NCI-H345 treated with DMSO at 0.1 percent for 48 hours (cell line): ENCODE measurements around the gene SEC14L5.

Experiments
- DNase-seq: peaks from one replicate; lab custom pipeline; 2025; ENCODE audit not compliant: unreplicated experiment; lab: John Stamatoyannopoulos, UW

SEC14L5 gene

DNA sequence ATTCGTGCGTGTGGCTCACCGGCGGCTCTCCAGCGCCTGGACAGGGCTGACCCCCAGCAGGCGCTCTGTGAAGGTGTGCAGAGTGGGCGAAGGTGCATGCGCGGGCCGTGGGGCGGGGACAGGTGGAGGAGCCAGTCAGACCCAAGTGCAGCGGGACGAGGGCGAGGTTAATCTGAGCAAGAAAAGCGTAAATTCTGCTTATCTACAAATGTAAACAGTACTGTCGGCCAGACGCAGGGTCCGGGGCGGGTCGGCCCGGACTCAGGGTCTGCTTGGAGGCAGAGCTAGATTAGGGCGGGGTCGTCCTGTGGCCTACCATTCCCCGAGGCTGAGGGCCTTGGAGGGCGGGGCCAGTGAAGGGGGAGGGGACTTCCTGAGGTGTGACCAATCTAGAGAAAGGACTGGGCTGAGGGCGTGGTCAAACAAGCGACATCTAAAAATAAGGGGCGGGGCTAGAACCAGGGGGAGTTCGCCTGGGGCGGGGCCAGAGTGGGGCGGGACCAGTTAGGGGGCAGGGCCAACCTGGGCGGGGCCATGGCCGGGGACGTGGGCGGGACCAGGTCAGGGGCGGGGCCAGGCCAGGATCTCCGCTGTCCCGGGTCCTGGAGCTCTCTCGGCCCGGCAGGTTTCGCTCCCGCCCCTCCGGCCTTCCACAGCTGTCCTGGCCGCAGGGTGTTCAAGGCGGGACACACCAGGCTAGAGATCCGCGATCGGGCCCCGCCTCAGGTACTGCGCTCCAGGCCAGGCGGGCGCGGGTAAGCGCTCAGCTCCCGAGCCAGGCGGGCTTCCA lies at the start of gene SEC14L5:
TSS of gene SEC14L5 (plus strand) at position 611 of the 790 bp plus-strand sequence. CDS start 994 bp downstream, outside the sequence.
- peak; percentile 96 for DNase-seq

DNA sequence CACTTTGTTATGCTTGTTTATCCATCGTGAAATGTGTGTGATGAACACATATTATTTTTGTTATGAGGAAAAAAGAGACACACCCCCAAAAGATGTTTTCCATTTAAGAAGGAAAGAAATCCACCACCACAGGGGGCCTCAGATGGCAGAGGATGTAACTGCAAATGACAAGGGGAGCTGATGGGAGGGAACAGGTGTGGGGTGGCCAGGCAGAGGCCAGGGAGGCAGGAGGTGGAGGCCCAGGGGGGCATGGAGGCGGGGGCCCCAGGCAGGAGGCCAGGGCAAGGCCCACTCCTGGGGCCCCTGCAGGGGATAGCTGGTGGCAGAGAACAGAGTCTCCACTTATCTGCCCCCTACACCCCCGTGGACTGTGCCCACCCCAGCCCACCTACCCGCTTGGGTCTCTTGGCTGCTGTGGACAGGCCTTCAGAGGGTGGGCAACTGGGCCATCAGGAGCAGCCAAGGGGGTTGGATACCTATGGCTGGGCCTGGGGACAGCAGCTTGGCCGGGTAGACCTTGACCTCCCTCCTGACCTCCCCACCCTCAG lies 49.2 kb upstream of the SEC14L5 start:
- no peak for DNase-seq

DNA sequence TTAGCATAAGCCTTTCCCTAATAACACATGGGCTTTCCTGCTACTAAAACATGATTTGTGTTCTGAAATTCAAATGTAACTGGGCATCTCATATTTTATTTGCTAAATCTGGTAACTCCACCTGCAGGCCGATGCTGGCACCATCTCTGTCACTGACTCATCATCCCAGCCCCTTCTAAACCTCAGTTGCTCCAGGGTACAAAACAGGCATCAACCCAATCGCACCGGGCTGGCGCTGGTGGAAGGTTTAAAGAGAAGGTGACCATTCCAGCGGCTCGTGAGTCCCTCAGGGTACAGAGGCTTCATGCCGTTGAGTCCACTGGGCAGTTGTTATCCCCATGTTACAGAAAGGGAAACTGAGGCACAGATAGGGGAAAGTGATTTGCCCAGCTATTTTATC lies 48.3 kb upstream of the SEC14L5 start:
- no peak for DNase-seq

DNA sequence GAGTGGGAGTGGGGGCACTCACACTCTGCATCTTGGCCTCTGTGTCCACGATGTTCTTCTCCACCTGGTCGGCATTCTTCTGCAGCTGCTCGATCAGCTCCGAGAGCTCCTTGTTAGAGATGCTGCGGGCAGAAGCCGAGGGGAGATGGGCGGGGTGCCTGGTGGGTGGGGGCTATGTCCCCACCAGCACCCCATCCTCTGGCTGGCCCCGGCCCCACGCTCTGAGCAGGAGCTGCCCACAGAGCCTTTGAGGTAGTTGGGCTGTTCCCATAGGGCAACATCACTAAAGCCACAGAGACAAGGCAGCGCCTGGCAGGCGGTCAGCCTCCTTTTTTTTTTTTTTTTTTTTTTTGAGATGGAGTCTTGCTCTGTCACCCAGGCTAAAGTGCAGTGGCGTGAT lies 47.3 kb upstream of the SEC14L5 start:
- DNase-seq: no peak

DNA sequence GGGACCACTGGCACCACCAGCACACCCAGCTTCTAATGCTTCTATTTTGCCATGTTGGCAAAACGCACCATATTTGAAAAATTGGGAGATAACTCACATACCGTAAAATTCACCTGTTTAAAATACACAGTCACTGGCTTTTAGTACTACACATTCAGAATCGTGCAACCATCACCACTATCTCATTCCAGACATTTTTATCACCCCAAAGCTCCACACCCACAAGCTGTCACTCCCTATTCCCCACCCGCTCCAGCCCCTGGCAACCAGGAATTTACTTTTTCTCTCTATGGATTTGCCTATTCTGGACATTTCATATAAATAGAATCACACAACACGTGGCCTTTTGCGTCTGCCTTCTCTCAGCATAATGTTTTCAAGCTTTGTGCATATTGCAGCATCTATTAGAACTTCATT lies 46.2 kb upstream of the SEC14L5 start:
- DNase-seq: no peak

DNA sequence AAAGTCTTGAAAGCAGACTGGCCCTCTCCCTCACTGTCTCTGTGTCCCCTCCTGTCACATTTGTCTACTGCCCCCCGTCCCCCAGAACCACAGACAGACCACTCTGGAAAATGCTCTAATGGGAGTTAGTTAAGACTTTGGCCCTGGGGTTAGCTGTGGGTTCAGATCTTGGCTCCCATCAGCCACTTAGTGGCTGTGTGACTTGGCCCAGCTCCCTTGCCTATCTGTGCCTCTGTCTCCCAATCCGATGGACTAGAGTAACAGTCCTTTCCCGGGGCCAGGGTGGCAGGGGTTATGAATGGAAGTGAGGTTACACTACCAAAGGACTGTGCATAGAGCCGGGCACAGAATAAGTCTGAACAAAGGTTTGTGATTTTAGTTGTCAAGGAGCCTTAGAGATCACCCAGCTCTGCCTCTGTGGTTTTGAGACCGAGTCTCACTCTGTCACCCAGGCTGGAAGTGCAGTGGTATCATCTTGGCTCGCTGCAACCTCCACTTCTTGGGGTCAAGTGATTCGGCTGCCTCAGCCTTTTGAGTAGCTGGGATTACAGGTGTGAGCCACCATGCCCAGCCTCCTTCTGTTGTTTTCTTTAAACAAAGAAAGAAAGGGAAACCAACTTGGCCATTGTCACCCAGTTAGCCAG lies 44.9 kb upstream of the SEC14L5 start:
- no peak for DNase-seq

DNA sequence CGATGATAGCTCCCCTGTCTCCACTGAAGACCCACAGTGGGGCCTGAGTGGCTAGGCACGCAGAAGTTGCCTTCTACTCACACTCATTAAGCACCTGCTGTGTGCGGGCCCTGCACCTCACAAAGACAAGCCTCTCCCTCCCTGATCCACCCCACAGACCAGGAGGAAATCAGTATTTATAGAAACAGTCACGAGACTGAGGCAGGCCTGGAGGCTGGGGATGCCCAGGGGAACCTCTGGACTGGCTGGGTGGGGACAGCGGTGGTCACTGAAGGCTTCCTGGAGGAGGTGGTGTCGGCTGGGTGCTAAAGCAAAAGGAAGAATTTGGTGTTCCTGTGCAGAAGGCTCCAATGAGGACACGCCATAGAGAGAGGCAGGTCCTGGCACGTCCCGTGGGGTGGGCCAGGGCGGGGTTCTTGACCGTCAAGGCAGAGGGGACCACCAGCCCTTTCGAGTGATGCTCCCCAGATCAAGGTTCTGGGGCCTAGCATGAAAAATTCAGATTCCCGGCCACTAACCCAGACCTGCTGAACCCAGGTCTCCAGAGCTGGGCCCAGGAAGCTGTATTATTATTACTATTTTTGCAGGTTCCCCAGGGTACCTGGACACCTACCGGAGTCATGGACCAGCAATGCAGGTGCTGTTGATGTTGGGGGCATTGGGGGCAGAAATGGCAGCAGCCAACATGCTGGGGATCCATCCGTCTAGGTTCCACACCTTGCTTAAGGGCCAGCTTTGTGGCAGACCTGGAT lies 44.2 kb upstream of the SEC14L5 start:
- DNase-seq: no peak

DNA sequence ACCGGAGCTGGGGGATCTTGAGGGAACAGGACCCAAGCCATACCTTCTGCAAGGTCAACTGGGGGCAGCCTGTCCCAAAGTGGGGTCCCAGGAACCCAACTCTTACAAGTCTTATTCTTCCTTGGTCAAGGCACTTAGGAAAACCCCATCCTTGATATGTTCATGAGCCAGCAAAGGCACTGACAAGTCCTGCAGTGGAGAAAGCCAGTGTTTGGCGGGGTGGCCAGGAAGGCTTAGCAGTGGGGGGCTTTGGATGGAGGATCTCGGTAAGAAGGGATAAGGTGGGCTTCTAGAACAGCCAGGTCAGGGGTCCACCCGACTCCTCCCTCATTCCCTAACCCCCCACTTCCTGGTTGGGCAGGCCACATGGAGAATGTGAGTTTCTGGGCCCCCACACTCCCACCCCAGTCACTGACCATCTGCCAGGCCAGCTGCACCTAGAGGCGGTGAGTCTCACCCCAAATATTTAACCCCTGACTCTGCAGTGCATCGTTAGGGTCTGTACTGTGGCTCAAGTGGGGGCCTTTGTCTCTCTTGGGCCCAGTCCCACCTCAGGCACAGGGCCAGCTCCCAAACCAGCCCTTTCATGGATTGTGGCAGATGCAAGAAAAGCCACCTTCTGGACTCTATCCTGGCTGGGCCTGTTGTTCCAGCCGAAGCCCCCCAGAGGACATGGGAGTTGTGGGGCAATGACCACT lies 43.5 kb upstream of the SEC14L5 start:
- no peak for DNase-seq

DNA sequence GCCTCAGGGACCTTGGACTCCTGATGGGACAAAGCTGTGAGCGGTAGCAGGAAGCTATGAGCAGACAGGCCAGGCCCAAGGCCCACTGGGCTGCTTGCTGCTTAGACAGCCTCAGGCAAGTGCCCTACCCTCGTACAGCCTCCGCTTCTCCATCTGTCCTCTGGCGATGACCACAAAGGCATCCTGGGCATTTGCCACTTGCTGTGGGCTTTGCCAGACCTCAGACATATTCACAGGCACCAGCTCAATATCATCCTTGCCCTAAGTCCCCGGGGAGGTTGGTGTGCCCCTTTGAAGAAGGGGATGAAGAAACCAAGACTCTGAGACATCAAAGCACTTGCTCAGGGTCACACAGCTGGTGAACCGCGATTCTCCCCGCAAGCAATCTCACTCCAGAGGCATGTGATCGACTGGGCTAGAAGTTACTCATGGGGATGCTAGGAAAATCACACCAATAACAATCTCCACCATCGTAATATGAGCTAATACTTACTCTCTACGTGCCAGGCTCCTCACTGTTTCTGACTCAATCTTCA lies 42.8 kb upstream of the SEC14L5 start:
- DNase-seq: no peak

DNA sequence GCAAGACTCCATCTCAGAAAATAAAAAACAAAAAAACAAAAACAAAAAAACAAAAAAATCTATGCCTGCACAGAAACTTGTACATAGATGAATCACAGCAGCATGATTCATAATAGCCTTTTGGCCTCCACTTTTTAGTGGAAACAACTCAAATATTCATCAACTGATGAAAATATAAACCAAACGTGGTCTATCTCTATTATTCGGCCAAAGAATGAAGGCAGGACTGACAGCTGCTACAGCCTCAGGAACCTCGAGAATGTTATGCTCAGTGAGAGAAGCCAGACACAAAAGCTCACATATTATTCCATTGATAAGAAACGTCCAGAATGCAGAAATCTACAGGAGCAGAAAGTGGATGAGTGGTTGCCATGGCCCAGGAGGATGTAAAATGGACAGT lies 41.0 kb upstream of the SEC14L5 start:
- DNase-seq: no peak

DNA sequence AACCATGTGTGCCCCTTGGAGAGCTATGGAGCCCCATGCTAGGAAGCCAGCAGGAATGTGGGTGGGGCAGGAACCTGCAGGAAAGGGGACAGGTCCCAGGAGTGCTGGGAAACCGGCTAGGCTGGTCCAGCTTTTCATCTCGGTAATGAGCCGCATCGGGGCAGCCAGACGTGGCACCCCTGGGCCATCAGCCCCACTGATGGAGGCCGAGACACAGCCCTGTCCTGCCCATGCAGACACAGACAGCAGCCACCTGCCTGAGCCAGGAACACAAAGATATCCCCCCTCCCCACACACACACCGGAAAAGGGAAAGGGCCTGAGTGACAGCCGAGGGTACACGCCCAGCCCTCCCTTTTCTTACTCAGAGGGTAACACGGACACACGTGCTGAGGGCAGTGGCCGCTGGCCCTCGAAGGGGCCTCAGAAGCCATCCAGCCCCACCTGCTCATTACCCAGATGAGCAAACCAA lies 39.3 kb upstream of the SEC14L5 start:
- DNase-seq: peak; percentile 76

DNA sequence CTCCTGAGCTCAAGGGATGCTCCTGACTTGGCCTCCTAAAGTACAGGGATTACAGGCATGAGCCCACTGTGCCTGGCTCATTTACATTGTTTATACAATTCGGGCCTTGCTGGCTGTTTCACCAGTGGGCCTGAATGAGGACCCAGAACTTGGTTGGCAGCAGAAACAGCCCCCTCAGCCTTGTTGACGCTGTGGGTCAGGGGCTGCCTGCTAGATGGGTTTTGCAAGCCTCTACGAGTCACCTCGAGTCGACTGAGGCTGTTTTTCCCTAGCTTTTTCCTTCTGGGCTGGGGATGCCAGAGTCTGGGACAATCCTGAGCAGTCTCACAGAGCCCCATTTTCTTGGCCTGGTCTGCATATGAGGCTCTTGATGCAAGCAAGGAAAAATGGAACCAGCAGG lies 37.3 kb upstream of the SEC14L5 start:
- no peak for DNase-seq

DNA sequence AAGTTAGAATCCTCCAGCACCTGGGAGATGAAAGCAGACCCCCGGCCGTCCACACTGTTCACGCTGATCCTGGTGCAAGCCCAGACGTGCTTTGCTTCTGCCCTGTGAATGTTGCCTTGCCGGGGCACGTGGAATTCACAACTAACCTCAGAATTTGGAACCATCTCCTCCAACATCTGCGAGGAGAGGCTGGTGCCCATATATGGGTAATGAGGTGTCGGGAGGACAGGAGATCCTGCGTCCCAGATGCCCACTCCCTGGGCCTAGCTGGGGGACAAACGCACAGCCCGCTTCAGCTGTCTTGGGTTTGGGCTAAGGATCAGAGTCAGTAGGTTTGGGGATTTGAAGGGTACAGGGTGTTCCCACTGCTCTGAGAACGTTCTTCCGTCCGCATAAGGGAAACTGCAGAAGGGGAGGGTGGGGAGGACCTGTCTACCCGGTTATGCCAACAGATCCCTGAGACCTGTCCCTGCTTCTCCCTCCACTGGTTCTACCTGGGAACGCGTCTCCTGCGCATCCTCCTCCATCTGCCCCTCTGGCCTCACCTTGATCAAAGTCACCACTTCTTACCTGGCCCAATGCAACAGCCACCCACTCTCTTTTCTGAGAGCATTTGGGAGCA lies 35.3 kb upstream of the SEC14L5 start:
- no peak for DNase-seq

DNA sequence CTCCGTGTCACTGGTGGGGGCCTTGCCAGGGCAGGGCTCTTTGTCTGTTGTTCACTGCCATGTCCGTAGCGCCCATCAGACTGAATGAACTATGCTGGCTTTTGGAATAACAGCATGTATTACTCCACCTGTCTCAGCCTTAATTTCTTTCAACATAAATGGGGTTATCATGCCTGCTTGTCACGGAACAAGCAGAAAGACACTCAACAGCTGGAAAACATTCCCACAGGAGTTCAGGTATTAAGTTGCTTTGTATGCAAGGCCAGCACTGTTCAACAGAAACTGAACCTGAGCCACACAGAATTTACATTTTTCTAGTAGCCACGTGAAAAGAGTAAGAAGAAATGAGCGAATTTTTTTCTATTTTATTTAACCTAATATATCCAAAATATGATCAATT lies 34.3 kb upstream of the SEC14L5 start:
- no peak for DNase-seq

DNA sequence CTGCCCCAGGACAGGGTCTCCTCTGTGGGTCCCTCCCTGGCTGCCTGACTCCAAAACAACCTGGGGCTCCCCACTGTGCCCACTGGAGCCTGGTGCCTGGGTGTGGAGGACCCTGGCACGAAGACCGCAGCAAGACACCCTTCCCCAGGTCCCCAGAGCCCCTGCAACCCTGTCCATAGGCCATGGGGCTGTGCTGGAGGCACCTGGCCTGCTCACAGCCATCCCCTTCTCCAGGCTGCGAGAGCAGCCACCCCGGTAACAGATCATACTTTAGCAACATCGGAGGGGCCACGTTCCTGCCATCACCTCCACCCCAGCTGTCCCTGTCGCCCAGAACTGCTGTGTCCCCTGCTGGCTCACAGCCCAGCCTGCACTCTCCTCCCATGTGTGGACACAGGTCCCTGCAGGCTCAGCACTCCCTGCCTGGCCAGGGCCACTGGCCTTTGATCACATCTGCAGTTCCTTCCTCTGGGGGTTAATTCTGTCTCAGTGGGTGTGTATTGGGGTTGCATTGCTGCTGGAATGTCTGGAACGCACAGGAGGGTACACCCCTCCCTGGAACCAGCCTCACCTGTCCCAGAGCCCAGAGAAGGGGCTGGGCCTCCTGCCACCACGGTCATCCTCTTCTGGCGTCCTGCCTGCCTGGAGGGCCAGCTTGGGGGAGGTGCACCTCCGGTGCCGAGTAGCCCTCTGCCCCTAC lies 33.4 kb upstream of the SEC14L5 start:
- DNase-seq: no peak

DNA sequence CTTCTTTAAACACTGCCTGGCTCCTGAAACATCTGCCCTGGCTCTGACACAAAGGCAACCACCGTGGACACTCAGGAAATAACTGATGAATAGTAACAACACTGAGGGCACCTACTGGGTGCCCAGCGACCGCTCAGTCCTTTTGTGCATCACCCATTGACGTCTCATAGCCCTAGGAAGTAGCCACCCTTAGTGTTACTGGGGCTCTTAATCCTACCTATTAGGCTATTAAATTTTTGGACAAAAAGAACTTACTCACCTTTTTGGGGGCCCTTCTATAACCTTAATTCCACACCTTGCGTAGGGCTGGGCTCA lies 32.9 kb upstream of the SEC14L5 start:
- no peak for DNase-seq

DNA sequence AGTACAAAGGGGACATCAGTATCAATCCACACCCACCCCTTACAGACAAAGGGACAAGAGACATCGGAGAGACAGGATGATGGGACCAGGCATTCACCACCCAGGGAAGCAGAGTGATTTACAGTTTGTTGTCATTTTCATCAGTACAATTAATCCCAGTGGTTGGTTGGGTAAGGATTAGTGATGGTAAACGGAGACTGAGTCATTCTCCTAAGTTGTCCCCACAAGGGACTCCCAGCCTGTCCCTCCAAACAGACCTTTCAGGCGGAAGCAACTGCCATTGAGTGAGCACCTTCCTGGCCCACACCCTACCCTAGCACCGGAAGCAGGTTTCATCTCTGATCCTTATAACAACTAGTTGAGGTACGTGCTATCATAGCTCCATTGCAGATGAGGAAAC lies 32.3 kb upstream of the SEC14L5 start:
- DNase-seq: no peak

DNA sequence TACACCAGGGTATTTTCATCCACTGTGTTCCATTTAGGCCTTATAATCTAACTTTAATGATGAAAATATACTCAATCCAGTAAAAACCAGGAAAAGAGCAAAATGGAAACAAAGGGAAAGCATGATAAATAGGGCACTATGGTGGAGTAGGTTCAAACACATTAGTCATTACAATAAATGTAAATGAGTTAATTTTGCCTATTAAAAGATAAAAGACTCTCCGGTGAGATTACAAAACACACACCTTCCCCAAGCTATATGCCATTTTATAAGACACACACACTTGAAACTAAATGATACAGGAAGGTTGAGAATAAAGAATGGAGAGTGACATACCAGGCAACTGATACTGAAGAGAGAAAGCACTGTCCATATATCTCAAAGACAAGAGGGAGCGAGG lies 31.2 kb upstream of the SEC14L5 start:
- DNase-seq: no peak

DNA sequence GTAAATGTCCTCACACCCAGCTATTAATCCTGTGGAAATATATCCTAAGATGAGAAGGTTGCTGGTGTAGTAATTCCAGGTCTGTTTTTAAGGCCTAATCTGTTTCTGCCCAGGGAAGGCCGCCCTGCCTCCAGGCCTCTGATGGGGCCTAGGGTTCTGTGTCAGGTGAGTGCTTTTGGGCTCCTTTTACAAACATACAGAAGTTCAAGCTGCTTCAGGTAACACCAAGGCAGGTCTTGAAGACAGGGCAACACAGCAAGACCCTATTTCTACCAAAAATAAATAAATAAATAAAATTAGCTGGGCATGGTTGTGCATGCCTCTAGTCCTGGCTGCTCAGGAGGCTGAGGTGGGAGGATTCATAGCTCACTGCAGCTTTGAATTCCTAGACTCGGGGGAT lies 30.5 kb upstream of the SEC14L5 start:
- no peak for DNase-seq

DNA sequence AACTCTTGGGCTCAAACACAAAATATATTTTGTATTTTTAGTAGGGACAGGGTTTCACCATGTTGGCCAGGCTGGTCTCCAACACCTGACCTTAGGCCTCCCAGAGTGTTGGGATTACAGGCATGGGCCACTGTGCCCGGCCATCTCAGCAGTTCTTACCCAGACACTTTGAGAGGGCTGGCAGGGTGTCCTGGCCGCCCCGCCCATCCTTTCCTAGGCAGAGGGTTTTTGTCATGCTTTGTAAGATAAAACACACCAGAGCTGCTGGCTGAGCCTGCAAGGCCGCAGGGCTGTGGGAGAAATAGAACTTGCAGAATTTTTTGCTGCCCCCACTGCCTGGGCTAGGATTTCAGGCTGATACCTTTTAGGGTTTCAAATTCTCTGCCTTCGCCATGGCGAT lies 29.9 kb upstream of the SEC14L5 start:
- DNase-seq: no peak
